ENCODE results near the gene ST7.

ST7 gene

DNA sequence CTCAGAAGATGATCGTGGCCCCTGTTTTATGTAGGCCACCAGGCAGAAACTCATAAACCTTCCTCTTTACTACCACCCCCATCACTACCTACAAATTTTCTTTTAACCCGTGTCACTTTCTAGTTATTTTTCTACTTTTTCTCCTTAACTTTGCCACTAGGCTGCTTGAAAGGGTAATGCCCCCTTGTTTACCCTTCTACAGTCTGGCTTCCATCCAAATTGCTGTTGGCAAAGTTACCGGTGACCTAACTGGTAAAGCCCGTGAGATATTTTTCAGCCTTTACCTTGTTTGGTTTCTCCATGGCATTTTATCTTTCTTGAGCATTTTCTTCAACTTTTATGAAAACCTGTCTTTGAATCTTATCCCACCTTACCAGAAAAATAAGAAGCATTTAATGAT, 216.6 kb downstream of the ST7 start:
- TF ChIP-seq, protein P1, sequence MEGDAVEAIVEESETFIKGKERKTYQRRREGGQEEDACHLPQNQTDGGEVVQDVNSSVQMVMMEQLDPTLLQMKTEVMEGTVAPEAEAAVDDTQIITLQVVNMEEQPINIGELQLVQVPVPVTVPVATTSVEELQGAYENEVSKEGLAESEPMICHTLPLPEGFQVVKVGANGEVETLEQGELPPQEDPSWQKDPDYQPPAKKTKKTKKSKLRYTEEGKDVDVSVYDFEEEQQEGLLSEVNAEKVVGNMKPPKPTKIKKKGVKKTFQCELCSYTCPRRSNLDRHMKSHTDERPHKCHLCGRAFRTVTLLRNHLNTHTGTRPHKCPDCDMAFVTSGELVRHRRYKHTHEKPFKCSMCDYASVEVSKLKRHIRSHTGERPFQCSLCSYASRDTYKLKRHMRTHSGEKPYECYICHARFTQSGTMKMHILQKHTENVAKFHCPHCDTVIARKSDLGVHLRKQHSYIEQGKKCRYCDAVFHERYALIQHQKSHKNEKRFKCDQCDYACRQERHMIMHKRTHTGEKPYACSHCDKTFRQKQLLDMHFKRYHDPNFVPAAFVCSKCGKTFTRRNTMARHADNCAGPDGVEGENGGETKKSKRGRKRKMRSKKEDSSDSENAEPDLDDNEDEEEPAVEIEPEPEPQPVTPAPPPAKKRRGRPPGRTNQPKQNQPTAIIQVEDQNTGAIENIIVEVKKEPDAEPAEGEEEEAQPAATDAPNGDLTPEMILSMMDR (IDR thresholded peaks at IDR 0.05; ENCODE audit: insufficient read depth, low read length, poor library complexity, severe bottlenecking) = no peak
- DNase-seq (ENCODE audit: extremely low read depth, insufficient read length) = no peak
- Histone ChIP-seq H3K27me3 (replicated peaks; ENCODE audit: control insufficient read depth, insufficient read depth, low read length) (no peaks in the 10 kb centered on the region), H3K4me3 (replicated peaks; ENCODE audit: low read depth, low read length) (no peak overlapping the region), H3K36me3 (ENCODE audit: control insufficient read depth, insufficient read depth, low read length) (peaks cover 4% of the 10 kb centered on the region; the same call in 1 of the 2 replicates)

DNA sequence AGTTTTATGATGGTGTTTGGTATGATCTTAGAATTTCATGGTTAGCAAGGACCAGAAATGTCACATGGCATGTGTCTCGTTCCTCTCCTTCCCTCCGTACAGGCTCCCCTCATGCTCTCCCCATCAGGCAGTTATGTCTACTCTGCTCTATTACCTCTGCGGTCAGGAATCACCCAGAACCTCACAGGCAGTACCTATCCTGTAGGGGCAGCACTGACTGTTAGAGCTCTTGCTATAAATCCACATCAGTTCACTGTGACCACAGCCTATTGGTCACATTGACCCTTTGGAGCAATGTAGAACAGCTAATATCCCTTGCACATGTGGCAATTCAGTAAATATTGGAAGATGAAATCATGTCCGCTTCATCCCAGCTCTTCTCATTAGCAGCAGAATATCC, 217.8 kb downstream of the ST7 start:
- TF ChIP-seq, protein P1 (IDR thresholded peaks at IDR 0.05; ENCODE audit: insufficient read depth, low read length, poor library complexity, severe bottlenecking) = no peak
- peaks cover 4% of the 10 kb centered on the region; the same call in 1 of the 2 replicates for H3K36me3 ChIP-seq (ENCODE audit: control insufficient read depth, insufficient read depth, low read length)
- no peak for DNase-seq (ENCODE audit: extremely low read depth, insufficient read length)

DNA sequence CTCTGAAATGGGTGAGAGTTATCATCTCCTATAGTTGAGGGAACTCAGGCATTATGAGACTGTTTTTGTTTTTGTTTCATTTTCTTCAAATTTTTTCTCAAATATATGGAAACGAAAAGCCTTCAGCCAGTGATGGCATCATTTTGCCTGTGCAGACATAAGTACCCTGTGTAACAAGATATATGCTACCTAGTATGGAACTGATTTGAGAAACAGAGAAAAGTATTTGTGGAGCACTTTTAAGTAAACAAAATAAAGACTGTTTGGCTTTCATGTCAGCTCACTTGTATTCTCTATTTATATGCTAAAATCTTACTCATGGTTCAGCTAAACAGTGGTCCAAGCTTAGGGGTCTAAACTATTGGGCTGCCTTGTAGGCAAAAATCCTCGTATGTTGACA, 219.0 kb downstream of the ST7 start:
- DNase-seq (ENCODE audit: extremely low read depth, insufficient read length) = no peak
- Histone ChIP-seq H3K4me3 (replicated peaks; ENCODE audit: low read depth, low read length) (no peak overlapping the region), H3K27me3 (replicated peaks; ENCODE audit: control insufficient read depth, insufficient read depth, low read length) (no peaks in the 10 kb centered on the region), H3K36me3 (ENCODE audit: control insufficient read depth, insufficient read depth, low read length) (peaks cover 4% of the 10 kb centered on the region; the same call in 1 of the 2 replicates)
- TF ChIP-seq, protein P1 (IDR thresholded peaks at IDR 0.05; ENCODE audit: insufficient read depth, low read length, poor library complexity, severe bottlenecking) = no peak

More for the DNA sequence above, 217.8 kb downstream of the ST7 start:
- H3K4me3 ChIP-seq (replicated peaks; ENCODE audit: low read depth, low read length) = no peak overlapping the region
- H3K27me3 ChIP-seq (replicated peaks; ENCODE audit: control insufficient read depth, insufficient read depth, low read length) = no peaks in the 10 kb centered on the region

DNA sequence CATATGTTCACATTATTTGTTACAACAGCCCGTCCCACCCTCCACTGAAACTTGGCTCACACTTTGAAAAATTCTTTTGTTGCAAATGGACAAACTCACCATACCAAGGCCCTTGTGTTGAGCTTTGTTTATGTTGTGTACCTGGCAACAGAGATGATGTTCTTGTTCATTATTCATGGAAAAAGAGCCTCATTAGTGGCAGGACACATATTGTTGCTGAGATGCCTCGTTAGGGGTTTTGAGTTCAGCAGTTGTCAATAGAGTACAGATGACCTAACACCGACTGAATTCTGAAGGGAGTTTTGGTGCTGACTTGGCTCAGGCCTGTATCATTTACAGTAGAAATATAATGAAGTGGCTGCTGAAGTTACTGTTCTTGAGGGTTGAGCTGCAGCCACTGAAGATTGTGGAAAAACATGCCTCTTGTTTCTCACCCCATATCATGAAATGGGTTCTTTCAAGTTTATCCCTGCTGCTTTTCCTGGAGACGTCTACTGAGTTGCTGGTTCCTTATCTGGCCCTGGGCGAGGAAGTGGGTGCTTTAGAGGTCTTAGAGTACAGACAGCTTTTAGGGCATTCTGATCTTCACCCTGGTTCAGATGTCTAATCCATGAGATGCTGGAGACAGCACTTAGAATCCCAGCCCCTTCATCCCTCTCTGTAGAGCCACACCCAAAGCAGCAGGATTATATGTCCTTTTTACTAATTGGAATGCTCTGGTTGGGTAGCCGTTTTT, 219.9 kb downstream of the ST7 start:
- Histone ChIP-seq H3K27me3 (replicated peaks; ENCODE audit: control insufficient read depth, insufficient read depth, low read length) (no peaks in the 10 kb centered on the region), H3K4me3 (replicated peaks; ENCODE audit: low read depth, low read length) (no peak overlapping the region), H3K36me3 (ENCODE audit: control insufficient read depth, insufficient read depth, low read length) (peaks cover 4% of the 10 kb centered on the region; the same call in 1 of the 2 replicates)
- DNase-seq (ENCODE audit: extremely low read depth, insufficient read length) = no peak
- TF ChIP-seq, protein P1 (IDR thresholded peaks at IDR 0.05; ENCODE audit: insufficient read depth, low read length, poor library complexity, severe bottlenecking) = no peak

DNA sequence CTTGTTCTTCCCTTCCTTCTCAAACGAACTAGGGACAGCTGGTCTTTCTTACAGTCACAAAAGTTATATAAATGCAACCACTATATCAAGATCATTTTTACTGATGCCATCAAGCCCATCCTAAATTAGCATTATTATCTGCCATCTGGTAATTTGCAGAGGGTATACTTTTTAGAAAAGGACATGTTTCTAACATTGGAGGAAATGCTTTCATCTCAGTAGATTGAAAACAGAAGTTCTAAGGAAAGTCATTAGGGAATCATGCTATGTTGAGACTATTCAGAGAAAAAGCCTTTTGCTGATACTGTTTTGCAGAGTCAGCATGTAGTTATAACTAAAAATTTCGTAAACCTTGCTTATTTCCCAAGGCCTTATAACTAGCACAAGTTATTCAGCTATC, 222.9 kb downstream of the ST7 start:
- TF ChIP-seq, protein P1 (IDR thresholded peaks at IDR 0.05; ENCODE audit: insufficient read depth, low read length, poor library complexity, severe bottlenecking) = no peak
- H3K27me3 ChIP-seq (replicated peaks; ENCODE audit: control insufficient read depth, insufficient read depth, low read length) = no peaks in the 10 kb centered on the region
- no peak for DNase-seq (ENCODE audit: extremely low read depth, insufficient read length)
- H3K4me3 ChIP-seq (replicated peaks; ENCODE audit: low read depth, low read length) = no peak overlapping the region
- peaks cover 3% of the 10 kb centered on the region; the same call in 1 of the 2 replicates for H3K36me3 ChIP-seq (ENCODE audit: control insufficient read depth, insufficient read depth, low read length)
